Measurements from ENCODE around the gene DPP7.

DNA sequence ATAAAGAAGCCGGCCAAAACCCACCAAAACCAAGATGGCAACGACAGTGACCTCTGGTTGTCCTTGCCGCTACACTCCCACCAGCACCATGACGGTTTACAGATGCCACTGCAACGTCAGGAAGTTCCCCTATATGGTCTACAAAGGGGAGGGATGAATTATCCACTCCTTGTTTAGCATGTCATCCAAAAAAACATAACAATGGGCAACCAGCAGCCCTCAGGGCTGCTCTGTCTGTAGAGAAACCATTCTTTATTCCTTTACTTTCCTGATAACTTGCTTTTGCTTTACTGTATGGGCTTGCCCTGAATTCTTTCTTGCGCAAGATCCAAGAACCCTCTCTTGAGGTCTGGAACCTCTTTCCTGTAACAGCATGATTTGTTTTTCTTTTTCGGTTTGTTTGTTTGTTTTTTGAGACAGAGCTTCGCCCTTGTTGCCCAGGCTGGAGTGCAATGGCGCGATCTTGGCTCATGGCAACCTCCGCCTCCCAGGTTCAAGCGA lies 39.2 kb downstream of the DPP7 start:
- TF ChIP-seq, protein P1, sequence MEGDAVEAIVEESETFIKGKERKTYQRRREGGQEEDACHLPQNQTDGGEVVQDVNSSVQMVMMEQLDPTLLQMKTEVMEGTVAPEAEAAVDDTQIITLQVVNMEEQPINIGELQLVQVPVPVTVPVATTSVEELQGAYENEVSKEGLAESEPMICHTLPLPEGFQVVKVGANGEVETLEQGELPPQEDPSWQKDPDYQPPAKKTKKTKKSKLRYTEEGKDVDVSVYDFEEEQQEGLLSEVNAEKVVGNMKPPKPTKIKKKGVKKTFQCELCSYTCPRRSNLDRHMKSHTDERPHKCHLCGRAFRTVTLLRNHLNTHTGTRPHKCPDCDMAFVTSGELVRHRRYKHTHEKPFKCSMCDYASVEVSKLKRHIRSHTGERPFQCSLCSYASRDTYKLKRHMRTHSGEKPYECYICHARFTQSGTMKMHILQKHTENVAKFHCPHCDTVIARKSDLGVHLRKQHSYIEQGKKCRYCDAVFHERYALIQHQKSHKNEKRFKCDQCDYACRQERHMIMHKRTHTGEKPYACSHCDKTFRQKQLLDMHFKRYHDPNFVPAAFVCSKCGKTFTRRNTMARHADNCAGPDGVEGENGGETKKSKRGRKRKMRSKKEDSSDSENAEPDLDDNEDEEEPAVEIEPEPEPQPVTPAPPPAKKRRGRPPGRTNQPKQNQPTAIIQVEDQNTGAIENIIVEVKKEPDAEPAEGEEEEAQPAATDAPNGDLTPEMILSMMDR (IDR thresholded peaks at IDR 0.05) = no peak
- TF ChIP-seq POLR2A (IDR thresholded peaks at IDR 0.05) (no peak), POLR2AphosphoS5 (IDR thresholded peaks at IDR 0.05) (no peak)
